ENCODE measurements around the gene UQCC2.

Gene UQCC2

DNA sequence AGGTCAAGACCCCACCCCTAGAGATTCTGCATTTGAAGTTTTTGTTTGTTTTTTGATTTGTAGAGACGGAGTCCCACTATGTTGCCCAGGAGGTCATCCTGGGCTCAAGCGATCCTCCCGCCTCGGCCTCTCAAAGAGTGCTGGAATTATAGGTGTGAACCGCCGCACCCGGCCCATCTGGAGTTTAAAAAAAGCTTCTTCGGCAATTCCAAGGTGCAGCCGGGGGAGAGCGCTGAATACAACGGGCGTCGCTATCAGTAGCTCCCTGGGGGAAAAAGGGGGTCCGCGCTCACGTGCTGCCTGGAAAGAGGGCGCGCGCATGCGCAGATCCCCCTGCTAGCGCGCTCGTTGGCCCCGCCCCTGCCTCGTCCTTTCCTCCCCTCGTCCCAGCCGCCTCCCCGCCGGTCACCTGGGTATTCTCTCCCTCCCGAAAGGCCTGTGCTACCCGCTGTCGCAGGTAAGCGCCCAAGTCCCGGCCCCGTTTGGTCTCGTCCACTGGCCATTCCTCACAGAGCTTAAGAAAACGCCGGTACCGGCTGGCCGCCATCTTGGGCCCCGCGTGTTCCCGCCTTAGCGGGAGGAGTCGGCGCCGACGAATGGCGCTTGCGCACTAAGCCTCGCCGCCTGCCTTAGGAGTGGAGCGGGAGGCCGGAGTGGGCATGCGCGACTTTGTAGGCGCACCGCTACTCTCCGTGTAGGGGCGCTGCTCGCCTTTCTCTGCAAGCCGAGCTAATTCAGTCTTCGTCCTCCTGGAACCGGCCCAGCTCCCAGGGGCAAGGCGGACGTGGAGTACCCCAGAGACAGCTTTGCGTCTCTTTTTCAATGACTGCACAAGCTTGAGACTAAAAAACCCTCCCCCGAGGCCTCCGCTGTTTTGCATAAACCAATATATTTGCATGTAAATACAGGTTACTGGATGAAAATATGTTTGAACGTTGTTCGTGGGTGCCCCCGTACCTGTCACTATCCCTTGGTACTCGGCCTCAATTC is at the start of gene UQCC2:
Gene UQCC2 (minus strand): TSS at position 561 of the 990 bp plus-strand sequence. CDS start 14 bp downstream, at position 547.
- peak; percentile 97 for DNase-seq

- DNase-seq, result no peak
These were observed 48.6 kb upstream of the UQCC2 start for GRCh38 chr6:33759887-33760629.

- DNase-seq, result no peak
These were observed 47.3 kb upstream of the UQCC2 start for GRCh38 chr6:33758815-33759216.

DNA sequence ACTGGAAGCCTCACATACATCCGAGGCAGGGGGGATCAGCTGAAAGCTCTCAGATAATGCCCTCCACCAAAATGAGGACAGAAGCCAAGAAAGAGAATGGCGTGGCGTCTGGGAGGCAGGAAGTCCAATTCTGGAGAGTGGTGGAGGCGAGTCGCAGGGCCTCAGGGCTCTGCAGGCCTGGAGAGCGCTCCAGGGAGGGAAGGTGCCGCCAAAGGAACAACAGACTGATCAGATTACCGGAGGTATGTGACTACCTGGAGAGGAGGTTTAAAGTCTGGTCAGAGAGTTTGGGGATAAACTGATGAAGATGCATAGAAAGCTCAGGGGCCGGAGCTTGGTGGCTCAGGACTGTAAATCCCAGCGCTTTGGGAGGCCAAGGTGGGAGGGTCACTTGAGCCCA is 46.4 kb upstream of the UQCC2 start:
- DNase-seq, result no peak

GRCh38 chr6:33757113-33757512 is 45.6 kb upstream of the UQCC2 start:
- DNase-seq, result no peak

- DNase-seq, result no peak
These were observed 44.9 kb upstream of the UQCC2 start for GRCh38 chr6:33756211-33756954.

DNA sequence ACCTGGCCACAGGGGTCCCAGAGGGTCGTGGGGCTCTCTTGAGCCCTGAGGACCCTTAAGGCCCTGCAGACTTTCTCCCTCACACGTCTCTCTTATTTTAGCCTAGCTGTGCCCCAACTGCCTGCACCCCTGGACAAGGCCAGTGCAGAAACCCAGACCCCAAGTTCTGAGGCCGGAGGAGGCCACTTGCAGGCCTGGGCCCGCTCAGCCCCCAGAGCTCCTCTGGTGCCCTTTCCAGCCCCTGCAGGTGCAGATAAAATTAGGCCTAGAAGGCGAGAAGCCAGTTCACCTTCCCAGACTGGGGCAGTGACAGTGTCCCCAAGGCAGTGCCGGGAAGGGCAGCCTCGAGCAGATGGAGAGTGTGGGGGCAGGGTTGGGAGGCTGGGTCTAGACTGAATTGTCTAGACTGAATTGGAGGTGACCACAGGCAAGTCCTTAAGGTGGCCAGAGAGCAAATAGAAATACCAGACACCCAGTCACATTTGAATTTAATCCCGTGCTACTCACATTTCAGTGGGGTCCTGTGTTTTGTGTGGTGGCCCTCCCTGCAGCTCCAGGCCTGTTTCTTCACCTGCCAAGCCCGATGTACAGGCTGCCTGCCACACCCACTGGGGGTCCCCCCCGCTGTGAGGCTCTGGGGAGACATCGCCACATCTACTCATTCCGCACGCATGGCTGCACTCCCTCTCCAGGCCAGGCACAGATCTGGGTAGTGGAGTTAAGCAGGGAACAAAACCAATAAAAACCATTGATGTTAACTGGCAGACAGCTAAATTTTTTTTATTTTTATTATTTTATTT is 43.8 kb upstream of the UQCC2 start:
- DNase-seq, result no peak

- no peak for DNase-seq
These were observed 42.7 kb upstream of the UQCC2 start for GRCh38 chr6:33754222-33754621.

GRCh38 chr6:33752646-33753015 is 41.1 kb upstream of the UQCC2 start:
- DNase-seq, result no peak

DNA sequence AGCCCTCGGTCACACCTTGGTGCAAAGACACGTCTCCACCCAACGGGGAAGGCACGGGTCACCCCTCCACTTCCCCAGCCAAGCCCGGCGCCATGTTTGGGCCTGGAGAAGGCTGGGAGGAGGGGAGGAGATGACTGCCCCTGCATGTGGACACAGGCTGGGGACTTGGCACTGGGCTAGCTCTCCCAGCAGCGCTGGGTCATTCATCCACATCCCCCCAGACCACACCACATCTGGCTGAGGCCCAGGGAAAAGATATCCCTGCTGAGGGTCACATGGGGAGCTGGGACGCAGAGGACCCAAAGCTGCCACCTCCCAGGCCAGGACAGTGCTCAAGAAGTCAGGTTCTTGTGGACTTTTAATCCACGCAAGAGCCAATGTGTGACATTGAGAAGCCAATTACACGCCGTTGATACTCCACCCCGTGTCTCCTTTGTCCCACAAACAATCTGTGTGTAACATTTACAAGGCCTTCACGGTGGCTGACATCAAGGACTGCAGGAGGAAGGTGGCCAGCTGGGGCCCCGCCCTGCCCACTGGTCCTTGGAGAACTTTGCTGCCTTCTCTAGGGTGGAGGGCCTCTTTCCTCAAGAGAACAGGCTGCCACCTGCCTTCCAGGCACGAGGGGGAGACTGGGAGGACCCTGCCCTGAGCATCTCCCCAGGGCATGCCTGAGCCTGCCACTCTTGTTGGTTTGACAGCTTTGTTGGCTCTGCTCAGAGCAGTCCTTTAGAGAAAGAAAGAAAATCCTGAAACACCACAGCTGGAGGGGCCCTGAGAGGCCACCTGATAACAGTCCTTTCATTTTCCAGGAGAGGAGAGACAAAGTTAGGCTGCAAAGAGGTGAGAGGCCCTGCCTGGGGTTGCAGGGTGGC is 40.5 kb upstream of the UQCC2 start:
- no peak for DNase-seq

DNA sequence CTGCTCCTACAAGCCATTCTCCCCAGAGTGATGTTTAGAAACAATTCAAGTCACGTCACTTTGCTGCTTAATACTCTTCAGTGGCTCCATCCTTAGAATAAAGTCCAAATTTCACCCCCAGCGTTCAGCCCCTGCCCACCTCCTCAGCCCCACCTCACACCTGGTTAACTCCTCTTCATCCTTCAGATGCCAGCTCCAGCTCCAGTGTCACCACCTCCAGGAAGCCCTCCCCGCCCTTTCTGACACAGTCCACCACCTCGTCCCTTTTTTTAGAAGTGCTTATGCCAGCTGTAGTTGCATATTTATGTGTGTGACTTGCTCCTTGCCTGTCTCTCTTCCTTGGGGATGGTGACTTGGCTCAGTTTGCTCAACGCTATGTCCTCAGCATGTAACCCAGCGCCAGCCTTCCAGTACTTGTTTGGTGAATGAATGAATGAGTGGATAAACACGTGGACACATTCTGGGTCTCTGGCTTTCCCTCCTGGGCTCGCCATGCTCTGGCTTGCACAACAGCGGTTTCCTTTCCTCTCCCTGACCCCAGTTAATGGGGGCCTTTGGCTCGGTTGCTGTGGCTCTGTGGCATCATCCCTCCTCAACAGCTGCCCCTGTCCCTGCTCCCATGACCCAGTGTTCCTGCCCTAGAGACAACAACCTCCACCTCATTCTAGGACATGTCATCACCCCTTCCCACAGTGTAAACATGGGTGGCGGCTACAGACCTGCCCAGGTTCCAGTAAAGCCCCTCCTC is 38.9 kb upstream of the UQCC2 start:
- no peak for DNase-seq

GRCh38 chr6:33749401-33749800 is 37.9 kb upstream of the UQCC2 start:
- no peak for DNase-seq

- DNase-seq, result no peak
These were observed 37.3 kb upstream of the UQCC2 start for GRCh38 chr6:33748841-33749240.

- DNase-seq, result no peak
These were observed 36.3 kb upstream of the UQCC2 start for GRCh38 chr6:33747823-33748222.

DNA sequence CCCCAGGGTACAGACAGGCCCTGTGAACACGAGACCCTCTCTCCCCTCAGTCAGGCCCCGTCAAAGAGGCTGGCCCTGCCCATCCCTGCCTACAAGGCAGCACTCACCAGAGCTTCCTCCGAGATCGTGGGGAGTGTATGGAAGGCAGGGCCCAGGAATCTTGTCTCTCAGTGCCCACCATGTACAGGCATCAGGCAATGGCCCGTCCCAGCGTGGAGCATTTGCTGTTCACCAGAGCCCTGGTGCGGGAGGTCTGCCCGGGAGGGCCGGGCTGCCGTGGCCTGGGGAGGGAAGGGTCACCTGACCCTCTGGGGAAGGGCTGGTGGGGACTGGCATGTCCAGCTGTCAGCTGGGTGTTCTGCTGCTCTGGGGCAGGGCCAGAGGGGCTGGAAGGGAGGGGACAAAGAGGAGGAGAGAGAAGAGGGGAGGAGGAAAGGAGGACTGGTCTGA is 35.2 kb upstream of the UQCC2 start, which contains the start of gene IP6K3:
Gene IP6K3 (minus strand): TSS at position 255 of the 450 bp plus-strand sequence. CDS start 11,429 bp downstream, outside the sequence.
- DNase-seq, result no peak

- DNase-seq, result no peak
These were observed 34.6 kb upstream of the UQCC2 start for GRCh38 chr6:33746036-33746600.

DNA sequence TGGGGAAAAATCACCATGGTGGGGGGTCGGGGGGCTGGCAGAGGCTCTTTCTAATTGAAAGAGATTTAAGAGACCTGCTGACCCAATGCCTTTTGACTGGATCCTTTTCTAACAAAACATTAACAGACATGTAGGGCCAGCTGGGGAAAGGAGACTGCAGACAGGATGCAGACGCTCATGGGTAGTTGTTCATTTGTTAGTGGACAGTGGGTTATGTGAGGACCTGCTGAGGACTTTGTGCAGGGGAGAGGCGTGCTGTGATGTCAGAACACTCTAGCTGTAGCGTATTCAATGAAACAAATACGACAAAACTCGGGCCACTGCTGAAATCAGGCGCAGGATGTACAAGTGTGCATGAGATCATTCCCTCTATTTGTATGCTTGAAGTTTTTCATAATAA is 34.0 kb upstream of the UQCC2 start:
- DNase-seq, result no peak

DNA sequence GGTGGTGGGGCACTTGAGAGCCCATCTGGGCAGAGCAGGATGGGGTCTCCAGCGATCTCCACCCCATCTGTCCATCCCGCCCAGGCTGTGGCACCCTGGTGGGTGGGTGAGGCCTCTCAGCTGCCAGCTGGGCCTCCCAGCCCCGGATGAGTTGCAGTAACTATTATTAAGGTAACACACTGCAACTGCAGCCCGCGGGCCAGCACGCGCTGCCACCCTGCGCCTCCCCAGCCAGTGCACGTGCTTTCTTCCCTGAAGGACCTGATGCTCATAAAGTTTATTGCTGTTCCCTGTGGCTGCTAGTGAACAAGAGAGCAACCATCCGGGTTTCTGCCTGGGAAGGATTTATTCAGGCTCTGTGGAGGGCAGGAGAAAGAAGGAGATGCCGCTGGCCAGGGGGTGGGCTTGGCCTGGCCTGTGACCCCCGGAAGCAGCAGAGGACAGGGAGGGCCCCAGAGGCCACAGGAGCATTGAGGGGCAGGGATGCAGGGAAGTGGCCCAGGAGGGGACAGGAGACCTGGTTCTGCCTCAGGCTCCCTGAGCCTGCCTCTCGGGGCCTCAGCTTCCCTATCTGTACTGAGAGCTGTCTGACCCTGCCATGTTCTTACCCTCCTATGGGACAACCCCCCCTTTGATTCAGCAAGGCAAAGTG is 33.5 kb upstream of the UQCC2 start:
- DNase-seq, result no peak
